Panc1 (cell line): ENCODE data around the gene TULP4. TPM values are rescaled to one million over a fixed set of nuclear protein-coding genes. Genes with fewer than 3 reads are reported as not detected.

Experiments
- ATAC-seq: fragments of 200-7000 bp; cut with Tn5 transposase; 2 replicates; pipeline ENCODE4 v1.9.1; 2020; ENCODE audit warnings: mild to moderate bottlenecking, moderate library complexity
- BruUV-seq: library from RNA; stranded (reverse); fragments of 400-500 nt; replicated peaks from 2 replicates; lab custom pipeline; 2021; lab: Mats Ljungman, UMichigan
- CTCF ChIA-PET: fragments of 300-600 bp; sonication (Branson Sonifier 250); formaldehyde crosslinking; loops from one replicate; lab custom pipeline; 2022; ENCODE audit warnings: antibody characterized with exemption; lab: Charles Lee
- POLR2A ChIA-PET: fragments of 300-600 bp; sonication (Branson Sonifier 250); formaldehyde crosslinking; loops from one replicate; lab custom pipeline; 2022; ENCODE audit warnings: antibody characterized with exemption; lab: Charles Lee
- DNase-seq: peaks from one replicate; pipeline ENCODE4 v3.0.0-alpha.2; 2010; ENCODE audit warnings: low read depth, low spot score
- H3K27ac ChIP-seq: 2 replicates; pipeline ENCODE4 v1.5.1; 2011; ENCODE audit warnings: mild to moderate bottlenecking, low read length, inconsistent platforms
- H3K27me3 ChIP-seq: fragments of 200-500 bp; sonication (Bioruptor generic); 2 replicates; pipeline ENCODE4 v1.6.0; 2014; ENCODE audit warnings: low read length, inconsistent platforms; ENCODE audit not compliant: control insufficient read depth, insufficient read depth
- H3K36me3 ChIP-seq: fragments of 200-500 bp; sonication (Bioruptor generic); 2 replicates; pipeline ENCODE4 v1.5.1; 2014; ENCODE audit warnings: inconsistent platforms, mild to moderate bottlenecking, low read length, moderate library complexity; ENCODE audit not compliant: control insufficient read depth, insufficient read depth
- H3K4me1 ChIP-seq: 2 replicates; pipeline ENCODE4 v1.5.1; 2011; ENCODE audit warnings: inconsistent platforms, mild to moderate bottlenecking, low read length, moderate library complexity; ENCODE audit not compliant: control insufficient read depth, insufficient read depth
- H3K4me3 ChIP-seq, 2 experiments: 2 replicates each; pipeline ENCODE4 v1.5.1; 2011 to 2012; ENCODE audit warnings: low read depth in 2 of 2, low read length in 2 of 2, mild to moderate bottlenecking in 2 of 2, inconsistent platforms in 1 of 2, moderate library complexity in 1 of 2
- H3K9me3 ChIP-seq: fragments of 200-500 bp; sonication (Bioruptor generic); 2 replicates; pipeline ENCODE4 v1.5.1; 2014; ENCODE audit warnings: low read depth, mild to moderate bottlenecking, inconsistent platforms, low read length, moderate library complexity; ENCODE audit not compliant: control insufficient read depth, insufficient read depth
- POLR2AphosphoS5 ChIP-seq: IDR thresholded peaks from 2 replicates; pipeline ENCODE4 v1.6.1; 2012; ENCODE audit warnings: mild to moderate bottlenecking, low read depth, low read length, moderate library complexity
- SIN3A ChIP-seq: IDR thresholded peaks from 2 replicates; pipeline ENCODE4 v1.6.1; 2012; ENCODE audit warnings: low read depth, mild to moderate bottlenecking, low read length, moderate library complexity, borderline replicate concordance; ENCODE audit not compliant: insufficient read depth
- TCF7L2 ChIP-seq: IDR thresholded peaks from 2 replicates; pipeline ENCODE4 v1.6.1; 2011; ENCODE audit warnings: mild to moderate bottlenecking, low read depth, low read length, inconsistent platforms
- in situ Hi-C: cut with HindIII; loops from 2 replicates; pipeline ENCODE4 v1.10.0; 2016; ENCODE audit warnings: low sequenced_read_pairs, low pct_unique_long_range_greater_than_20kb
- intact Hi-C: fragments of 100-400 bp; cut with micrococcal nuclease; formaldehyde crosslinking; loops from one replicate; pipeline ENCODE4 v1.10.0; 2022; ENCODE audit not compliant: unreplicated experiment
- total RNA-seq: library from RNA; stranded (reverse); gene quantifications from one replicate; pipeline ENCODE4 v1.2.1, GENCODE V29; 2021; ENCODE audit not compliant: unreplicated experiment
- TF ChIP-seq, protein P1 (sequence below): fragments of 450-650 bp; IDR thresholded peaks from 2 replicates; pipeline ENCODE4 v1.5.1; 2017; ENCODE audit warnings: mild to moderate bottlenecking
- TF ChIP-seq, protein P2 (sequence below), 2 experiments: IDR thresholded peaks; 2 replicates each; pipeline ENCODE4 v1.6.1; 2011 to 2012; ENCODE audit warnings: low read depth in 2 of 2, control low read depth in 1 of 2, low read length in 1 of 2, mild to moderate bottlenecking in 1 of 2, moderate library complexity in 1 of 2; ENCODE audit not compliant: insufficient read depth in 1 of 2

TULP4 gene
- total RNA-seq, 1 experiment from 2014 or later: 105 TPM

DNA sequence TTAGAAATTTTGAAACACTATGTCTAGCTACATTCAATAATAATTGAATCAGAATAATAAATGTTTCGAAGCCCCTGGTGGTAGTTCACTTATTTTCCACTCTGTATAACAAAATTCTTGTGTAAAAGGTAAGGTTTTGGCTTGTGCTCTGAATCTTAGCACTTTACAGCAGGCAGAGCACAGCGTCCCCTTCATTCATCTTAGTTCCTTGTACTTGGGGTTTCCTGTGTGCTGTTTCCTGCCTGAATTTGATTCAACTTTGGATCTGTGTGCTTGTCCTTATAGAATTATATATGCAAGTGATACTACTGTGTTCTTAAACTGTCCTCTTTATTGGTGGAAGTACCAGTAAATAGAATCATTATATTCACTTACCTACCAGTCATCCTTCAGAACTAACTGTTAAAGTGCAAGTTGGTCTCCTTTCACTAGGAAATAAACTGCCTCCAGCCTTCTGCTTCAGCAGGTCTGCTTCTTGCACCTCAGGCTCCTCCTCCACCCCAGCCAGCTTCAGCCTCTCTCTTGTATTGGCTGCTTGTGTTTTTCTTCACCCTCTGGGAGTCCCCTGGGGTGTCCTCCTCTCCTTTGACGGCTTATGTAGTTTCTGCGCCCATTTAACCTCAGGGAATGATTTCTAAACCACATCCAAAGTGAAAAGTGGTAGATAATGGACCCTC is 28.8 kb upstream of the TULP4 start:
- Histone ChIP-seq H3K27me3 (no peaks in the 10 kb centered on the region), H3K27ac (no peak overlapping the region), H3K4me1 (no peaks in the 10 kb centered on the region; the same call in 1 of the 2 replicates), H3K36me3 (no peaks in the 10 kb centered on the region; the same call in 1 of the 2 replicates), H3K4me3 (no peak overlapping the region), H3K9me3 (no peaks in the 10 kb centered on the region)
- TF ChIP-seq TCF7L2 (no peak), SIN3A (no peak), POLR2AphosphoS5 (no peak)
- TF ChIP-seq, protein P1, sequence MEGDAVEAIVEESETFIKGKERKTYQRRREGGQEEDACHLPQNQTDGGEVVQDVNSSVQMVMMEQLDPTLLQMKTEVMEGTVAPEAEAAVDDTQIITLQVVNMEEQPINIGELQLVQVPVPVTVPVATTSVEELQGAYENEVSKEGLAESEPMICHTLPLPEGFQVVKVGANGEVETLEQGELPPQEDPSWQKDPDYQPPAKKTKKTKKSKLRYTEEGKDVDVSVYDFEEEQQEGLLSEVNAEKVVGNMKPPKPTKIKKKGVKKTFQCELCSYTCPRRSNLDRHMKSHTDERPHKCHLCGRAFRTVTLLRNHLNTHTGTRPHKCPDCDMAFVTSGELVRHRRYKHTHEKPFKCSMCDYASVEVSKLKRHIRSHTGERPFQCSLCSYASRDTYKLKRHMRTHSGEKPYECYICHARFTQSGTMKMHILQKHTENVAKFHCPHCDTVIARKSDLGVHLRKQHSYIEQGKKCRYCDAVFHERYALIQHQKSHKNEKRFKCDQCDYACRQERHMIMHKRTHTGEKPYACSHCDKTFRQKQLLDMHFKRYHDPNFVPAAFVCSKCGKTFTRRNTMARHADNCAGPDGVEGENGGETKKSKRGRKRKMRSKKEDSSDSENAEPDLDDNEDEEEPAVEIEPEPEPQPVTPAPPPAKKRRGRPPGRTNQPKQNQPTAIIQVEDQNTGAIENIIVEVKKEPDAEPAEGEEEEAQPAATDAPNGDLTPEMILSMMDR: no peak
- TF ChIP-seq, protein P2, sequence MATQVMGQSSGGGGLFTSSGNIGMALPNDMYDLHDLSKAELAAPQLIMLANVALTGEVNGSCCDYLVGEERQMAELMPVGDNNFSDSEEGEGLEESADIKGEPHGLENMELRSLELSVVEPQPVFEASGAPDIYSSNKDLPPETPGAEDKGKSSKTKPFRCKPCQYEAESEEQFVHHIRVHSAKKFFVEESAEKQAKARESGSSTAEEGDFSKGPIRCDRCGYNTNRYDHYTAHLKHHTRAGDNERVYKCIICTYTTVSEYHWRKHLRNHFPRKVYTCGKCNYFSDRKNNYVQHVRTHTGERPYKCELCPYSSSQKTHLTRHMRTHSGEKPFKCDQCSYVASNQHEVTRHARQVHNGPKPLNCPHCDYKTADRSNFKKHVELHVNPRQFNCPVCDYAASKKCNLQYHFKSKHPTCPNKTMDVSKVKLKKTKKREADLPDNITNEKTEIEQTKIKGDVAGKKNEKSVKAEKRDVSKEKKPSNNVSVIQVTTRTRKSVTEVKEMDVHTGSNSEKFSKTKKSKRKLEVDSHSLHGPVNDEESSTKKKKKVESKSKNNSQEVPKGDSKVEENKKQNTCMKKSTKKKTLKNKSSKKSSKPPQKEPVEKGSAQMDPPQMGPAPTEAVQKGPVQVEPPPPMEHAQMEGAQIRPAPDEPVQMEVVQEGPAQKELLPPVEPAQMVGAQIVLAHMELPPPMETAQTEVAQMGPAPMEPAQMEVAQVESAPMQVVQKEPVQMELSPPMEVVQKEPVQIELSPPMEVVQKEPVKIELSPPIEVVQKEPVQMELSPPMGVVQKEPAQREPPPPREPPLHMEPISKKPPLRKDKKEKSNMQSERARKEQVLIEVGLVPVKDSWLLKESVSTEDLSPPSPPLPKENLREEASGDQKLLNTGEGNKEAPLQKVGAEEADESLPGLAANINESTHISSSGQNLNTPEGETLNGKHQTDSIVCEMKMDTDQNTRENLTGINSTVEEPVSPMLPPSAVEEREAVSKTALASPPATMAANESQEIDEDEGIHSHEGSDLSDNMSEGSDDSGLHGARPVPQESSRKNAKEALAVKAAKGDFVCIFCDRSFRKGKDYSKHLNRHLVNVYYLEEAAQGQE (IDR thresholded peaks at IDR 0.05; ENCODE audit: insufficient read depth in 1 of 2, low read depth in 2 of 2, low read length in 1 of 2): no peak
- intact Hi-C loops (no loop called here), in situ Hi-C loops (no loop called here)
- CTCF ChIA-PET: no interaction called here
- POLR2A ChIA-PET: no interaction called here
- no peak for DNase-seq
- no peak for ATAC-seq
- BruUV-seq: no TSS peak

DNA sequence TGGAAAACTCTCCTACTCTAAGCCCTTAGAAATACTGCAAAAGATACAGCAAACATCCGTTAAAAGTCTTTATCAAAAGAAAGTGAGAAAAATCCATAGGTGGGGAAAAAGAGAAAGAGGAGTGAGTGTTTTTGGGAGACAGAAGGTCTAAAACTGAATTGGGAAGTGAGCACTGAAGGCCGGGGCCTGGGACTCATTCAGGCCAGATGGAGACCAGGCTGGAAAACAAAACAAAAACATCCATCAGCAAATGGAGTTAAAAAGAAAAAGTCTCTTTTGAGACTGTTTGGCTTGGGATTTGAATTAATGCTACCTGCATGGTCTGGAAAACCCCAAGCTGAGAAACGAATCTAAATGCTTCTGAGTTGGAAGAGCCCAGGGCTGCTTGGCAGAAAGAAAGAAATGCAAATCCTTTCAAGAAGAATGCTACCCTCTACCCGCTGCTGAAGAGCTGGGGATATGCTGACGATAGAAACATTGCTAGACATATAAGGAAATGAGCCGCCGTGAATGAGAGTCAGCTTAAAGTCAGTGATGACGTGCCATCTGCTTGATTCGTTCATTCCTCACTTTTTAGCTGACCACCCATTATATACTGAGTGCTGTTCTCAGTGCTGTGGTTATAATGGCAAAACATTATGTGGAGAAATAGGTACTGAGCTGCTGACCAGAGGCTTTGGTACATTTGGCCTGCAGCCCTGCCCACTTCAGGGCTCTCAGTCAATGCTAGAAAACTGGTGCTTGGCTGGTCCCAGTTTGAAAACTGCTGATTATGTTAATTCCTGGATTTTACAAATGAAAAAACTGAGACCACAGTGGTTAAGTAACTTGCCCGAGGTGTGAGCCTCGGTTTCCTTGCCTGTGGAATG is 28.0 kb upstream of the TULP4 start:
- Histone ChIP-seq H3K4me1 (no peaks in the 10 kb centered on the region; the same call in 1 of the 2 replicates), H3K27ac (no peak overlapping the region), H3K4me3 (no peak overlapping the region), H3K36me3 (no peaks in the 10 kb centered on the region; the same call in 1 of the 2 replicates), H3K9me3 (no peaks in the 10 kb centered on the region), H3K27me3 (no peaks in the 10 kb centered on the region)
- intact Hi-C loops: no loop called here
- BruUV-seq: no TSS peak
- ChIA-PET CTCF (no interaction called here), POLR2A (no interaction called here)
- ATAC-seq (no peak; the same call in 1 of the 2 replicates), DNase-seq (no peak)
- in situ Hi-C loops: no loop called here
- TF ChIP-seq, protein P2 (IDR thresholded peaks at IDR 0.05; ENCODE audit: insufficient read depth in 1 of 2, low read depth in 2 of 2, low read length in 1 of 2): no peak
- TF ChIP-seq POLR2AphosphoS5 (no peak), TCF7L2 (no peak), SIN3A (no peak)
- TF ChIP-seq, protein P1: no peak
